ENCODE data around the gene CGB7. TPM values are rescaled to one million over a fixed set of nuclear protein-coding genes. Genes with fewer than 3 reads are reported as not detected.
"Not testable (repeated sequence)": the region's sequence is repeated elsewhere in the genome, so short reads cannot be mapped to it uniquely, and the experiment has no call there.

Gene CGB7
- total RNA-seq, 1 experiment from 2014 or later: 0.72 TPM

- peak; percentile 51 for DNase-seq (ENCODE audit: low read depth)
These were observed 15.4 kb downstream of the CGB7 start for GRCh38 chr19:49042177-49042576.

DNA sequence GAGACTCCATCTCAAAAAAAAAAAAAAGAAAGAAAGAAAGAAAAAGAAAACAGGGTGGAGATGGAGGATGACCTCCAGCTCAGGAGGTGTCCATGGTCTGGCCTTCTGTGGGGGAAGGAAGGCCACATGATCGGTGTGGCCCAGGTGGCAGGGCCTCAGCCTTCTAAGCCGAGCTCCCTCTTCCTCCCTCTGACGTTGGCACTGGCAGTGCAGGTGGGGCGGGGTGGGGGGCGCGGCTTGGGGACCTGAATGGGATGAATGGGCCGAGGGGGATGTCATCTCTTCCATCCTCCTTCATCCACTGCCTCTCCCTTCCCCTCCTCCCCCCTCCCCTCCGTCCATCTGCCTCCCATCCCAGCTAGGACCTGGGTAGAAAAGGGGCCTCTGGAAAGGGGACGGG, 17.8 kb downstream of the CGB7 start:
- DNase-seq (ENCODE audit: low read depth): not testable (repeated sequence)

GRCh38 chr19:49038557-49039276, 18.8 kb downstream of the CGB7 start:
- DNase-seq (ENCODE audit: low read depth): peak; percentile 83

DNA sequence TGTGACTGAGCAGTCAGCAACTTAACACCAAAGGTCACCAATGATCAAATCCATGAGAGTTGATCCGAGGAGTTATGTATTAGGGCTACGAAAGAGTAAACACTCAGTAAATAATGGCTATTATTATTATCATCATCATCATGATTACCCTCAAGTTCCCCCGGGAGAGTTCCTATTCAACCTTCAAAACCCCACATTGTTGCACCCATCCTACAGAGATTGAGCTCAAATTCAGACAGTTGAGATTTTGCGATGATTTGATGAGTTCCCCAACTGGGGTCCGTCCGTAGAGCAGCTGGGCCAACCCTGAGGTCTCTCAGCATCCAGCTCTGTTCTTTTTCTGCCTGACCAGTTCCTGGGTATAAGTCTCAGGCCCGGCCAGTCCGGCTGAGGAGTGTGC, 19.4 kb downstream of the CGB7 start:
- not testable (repeated sequence) for DNase-seq (ENCODE audit: low read depth)

DNA sequence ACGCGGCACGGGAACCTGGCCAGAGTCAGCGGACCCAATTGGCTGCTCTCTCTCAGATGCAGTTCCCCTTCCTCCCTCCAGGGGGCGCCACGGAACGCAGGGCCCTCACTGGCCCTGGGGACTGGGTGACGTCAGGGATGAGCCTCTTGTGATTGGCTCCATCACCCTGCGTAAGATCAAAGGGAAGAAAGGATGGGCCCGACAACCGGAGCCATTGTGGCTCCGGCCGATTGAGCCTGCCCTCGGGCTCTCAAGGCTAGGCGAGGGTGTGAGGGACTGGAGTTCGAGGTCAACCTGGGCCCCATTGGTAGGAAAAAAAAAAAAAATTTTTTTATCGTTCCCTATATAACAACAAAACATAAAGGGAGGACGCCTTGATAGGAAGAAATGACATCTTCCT, 20.7 kb downstream of the CGB7 start, which contains the start of gene CGB1:
TSS of gene CGB1 (minus strand) at position 81 of the 400 bp plus-strand sequence. CDS start 184 bp downstream, outside the sequence.
- not testable (repeated sequence) for DNase-seq (ENCODE audit: low read depth)

- DNase-seq (ENCODE audit: low read depth): not testable (repeated sequence)
These were observed 25.8 kb downstream of the CGB7 start, which contains the start of gene CGB2 for GRCh38 chr19:49031642-49032301. Gene CGB2, plus strand, starts transcription at chr19:49031890. Its CDS starts 206 bp downstream, at chr19:49032096.

DNA sequence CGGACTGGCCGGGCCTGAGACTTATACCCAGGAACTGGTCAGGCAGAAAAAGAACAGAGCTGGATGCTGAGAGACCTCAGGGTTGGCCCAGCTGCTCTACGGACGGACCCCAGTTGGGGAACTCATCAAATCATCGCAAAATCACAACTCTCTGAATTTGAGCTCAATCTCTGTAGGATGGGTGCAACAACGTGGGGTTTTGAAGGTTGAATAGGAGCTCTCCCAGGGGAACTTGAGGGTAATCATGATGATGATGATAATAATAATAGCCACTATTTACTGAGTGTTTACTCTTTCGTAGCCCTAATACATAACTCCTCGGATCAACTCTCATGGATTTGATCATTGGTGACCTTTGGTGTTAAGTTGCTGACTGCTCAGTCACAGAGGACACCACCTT, 27.2 kb downstream of the CGB7 start:
- DNase-seq (ENCODE audit: low read depth): not testable (repeated sequence)

GRCh38 chr19:49029749-49030148, 27.8 kb downstream of the CGB7 start:
- DNase-seq (ENCODE audit: low read depth): not testable (repeated sequence)

DNA sequence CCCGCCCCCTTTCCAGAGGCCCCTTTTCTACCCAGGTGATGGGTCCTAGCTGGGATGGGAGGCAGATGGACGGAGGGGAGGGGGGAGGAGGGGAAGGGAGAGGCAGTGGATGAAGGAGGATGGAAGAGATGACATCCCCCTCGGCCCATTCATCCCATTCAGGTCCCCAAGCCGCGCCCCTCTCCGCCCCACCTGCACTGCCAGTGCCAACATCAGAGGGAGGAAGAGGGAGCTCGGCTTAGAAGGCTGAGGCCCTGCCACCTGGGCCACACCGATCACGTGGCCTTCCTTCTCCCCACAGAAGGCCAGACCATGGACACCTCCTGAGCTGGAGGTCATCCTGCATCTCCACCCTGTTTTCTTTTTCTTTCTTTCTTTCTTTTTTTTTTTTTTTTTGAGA, 28.9 kb downstream of the CGB7 start:
- DNase-seq (ENCODE audit: low read depth): not testable (repeated sequence)

- DNase-seq (ENCODE audit: low read depth): not testable (repeated sequence)
These were observed 31.9 kb downstream of the CGB7 start for GRCh38 chr19:49025599-49025998.

GRCh38 chr19:49025088-49025487, 32.5 kb downstream of the CGB7 start:
- DNase-seq (ENCODE audit: low read depth): not testable (repeated sequence)

- DNase-seq (ENCODE audit: low read depth): not testable (repeated sequence)
These were observed 33.3 kb downstream of the CGB7 start, which contains the start of gene CGB3 for GRCh38 chr19:49024233-49024632. Gene CGB3, minus strand, starts transcription at chr19:49024333. Its CDS starts 362 bp downstream, at chr19:49023971.

- DNase-seq (ENCODE audit: low read depth): no peak
These were observed 35.4 kb downstream of the CGB7 start for GRCh38 chr19:49022116-49022515.

GRCh38 chr19:49020931-49021895, 36.3 kb downstream of the CGB7 start:
- peak; percentile 70 for DNase-seq (ENCODE audit: low read depth)

DNA sequence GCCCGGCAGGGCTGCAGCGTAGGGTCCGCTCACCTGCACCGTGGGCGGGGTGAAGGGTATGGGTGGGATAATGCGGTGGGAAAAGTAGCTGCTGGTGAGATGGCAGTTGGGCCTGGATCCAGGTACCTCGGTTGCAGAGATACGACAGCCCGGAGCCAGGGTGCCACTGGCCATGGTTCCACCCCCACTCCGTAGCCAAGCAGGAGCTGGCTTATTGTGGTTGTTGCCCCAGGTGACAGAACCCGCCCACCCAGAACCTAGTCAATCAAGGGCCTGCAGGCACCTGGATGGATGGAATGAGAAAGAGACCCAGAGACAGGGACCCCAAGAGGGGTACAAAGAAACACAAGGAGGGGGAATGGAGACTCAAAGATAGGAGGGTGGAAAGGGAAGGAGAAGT, 37.2 kb downstream of the CGB7 start:
- no peak for DNase-seq (ENCODE audit: low read depth)

DNA sequence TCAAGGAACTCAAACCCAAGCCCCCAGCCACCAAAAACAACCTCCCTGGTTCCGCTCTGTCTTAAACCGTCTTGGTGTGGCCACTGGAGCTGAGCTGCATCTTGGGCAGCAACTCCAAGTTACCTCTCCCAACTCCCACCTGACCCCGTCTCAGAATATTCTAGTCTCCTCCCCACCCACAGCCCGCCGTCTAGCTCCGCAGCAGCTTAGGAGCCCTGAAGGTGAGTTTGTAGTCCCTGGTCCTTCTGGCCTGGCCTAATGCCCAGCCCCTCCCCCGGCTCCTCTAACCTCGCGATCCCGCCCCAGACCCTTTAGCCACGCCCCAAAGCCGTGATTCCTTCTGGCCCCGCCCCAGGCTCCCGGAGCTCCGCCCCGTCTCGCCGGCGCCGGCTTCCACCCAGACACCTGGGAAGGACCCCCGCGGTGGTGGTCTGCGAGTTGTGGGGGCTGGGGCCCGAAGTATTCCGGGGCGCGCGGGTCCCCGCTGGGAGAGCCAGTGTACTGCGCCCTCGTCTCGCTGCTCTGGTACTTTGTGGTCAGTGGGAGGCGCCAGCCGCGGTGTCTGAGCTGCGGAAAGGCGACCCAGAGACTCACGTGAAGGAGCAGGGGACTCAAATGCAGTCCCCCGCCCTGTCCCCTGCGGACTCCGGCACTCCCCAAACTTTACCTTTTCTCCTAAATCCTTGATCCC, 38.2 kb downstream of the CGB7 start:
- peak; percentile 62 for DNase-seq (ENCODE audit: low read depth)

GRCh38 chr19:49018388-49019241, 38.9 kb downstream of the CGB7 start:
- DNase-seq (ENCODE audit: low read depth): not testable (repeated sequence)

GRCh38 chr19:49017666-49018351, 39.7 kb downstream of the CGB7 start:
- DNase-seq (ENCODE audit: low read depth): peak; percentile 55

DNA sequence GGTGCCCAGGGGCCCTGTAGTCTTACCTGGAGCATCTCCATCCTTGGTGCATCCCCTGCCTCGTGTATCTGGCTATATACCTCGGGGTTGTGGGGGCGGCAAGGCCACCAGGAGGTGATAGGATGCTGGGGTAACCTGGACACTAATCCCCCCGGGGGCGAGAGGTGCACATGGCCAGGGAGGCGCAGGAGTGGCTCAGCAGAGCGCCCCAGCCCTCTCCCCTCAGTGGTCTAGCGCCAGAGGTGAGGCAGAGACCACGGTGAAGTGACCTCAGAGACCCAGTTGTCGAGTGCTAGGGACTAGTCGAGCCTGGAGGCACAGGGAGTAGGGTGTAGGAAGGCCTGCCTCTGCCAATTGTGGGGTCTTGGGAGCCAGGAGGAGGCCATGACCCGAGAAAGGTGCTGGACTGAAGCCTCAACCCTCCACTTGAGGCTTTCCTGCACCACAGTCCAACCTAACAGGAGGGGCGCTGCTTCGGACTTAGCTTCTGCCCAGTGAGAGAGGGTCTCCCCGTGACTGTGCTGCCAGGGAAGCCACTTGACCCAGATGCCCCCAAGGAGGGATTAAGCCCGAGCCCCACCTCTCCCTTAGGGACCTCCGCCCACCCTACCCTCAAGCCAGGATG, 40.4 kb downstream of the CGB7 start, which contains the start of gene LHB:
TSS of gene LHB (minus strand) at position 51 of the 625 bp plus-strand sequence. CDS start at position 41, 10 bp downstream.
- DNase-seq (ENCODE audit: low read depth): no peak

Data from RPMI7951 (cell line).